Neural cell (in vitro differentiated cells): ENCODE data around the gene CWF19L2.

Experiments
- CTCF ChIP-seq: fragments of 450-650 bp; IDR thresholded peaks from 2 replicates; pipeline ENCODE4 v1.5.1; 2014; ENCODE audit warnings: antibody characterized with exemption, mild to moderate bottlenecking, moderate library complexity; ENCODE audit not compliant: poor library complexity, severe bottlenecking
- MXI1 ChIP-seq: fragments of 450-650 bp; conservative IDR thresholded peaks from 2 replicates; pipeline ENCODE4 v1.6.1; 2014; ENCODE audit warnings: antibody characterized with exemption, mild to moderate bottlenecking; ENCODE audit not compliant: poor library complexity, severe bottlenecking
- POLR2AphosphoS5 ChIP-seq: IDR thresholded peaks from 2 replicates; pipeline ENCODE4 v1.6.1; 2012
- RAD21 ChIP-seq: fragments of 450-650 bp; conservative IDR thresholded peaks from 2 replicates; pipeline ENCODE4 v1.6.1; 2014; ENCODE audit warnings: antibody characterized with exemption, mild to moderate bottlenecking, moderate library complexity
- REST ChIP-seq: IDR thresholded peaks from 2 replicates; pipeline ENCODE4 v1.6.1; 2012; ENCODE audit warnings: borderline replicate concordance
- TAF1 ChIP-seq: IDR thresholded peaks from 2 replicates; pipeline ENCODE4 v1.6.1; 2012; ENCODE audit warnings: low read depth

- TF ChIP-seq MXI1 (no peak), CTCF (no peak), POLR2AphosphoS5 (no peak), TAF1 (no peak), RAD21 (no peak), REST (no peak)
Observed at GRCh38 chr11:107446822-107447431, 10.7 kb downstream of the CWF19L2 start.
